ENCODE results near the gene STARD7.

STARD7 gene

GRCh38 chr2:96153991-96154431 is 54.6 kb downstream of the STARD7 start:
- no peak for TF ChIP-seq CTCF (conservative IDR thresholded peaks at IDR 0.05; ENCODE audit: control insufficient read depth, insufficient read depth, low read depth, low read length)
- no peak overlapping the region for H3K4me3 ChIP-seq (ENCODE audit: control insufficient read depth, low read depth, low read length)
- DNase-seq (ENCODE audit: low read depth), result no peak

GRCh38 chr2:96153291-96153713 is 55.3 kb downstream of the STARD7 start:
- no peak overlapping the region for H3K4me3 ChIP-seq (ENCODE audit: control insufficient read depth, low read depth, low read length)
- TF ChIP-seq CTCF (conservative IDR thresholded peaks at IDR 0.05; ENCODE audit: control insufficient read depth, insufficient read depth, low read depth, low read length), result no peak
- DNase-seq (ENCODE audit: low read depth), result no peak

GRCh38 chr2:96152304-96153161 is 56.1 kb downstream of the STARD7 start:
- H3K4me3 ChIP-seq (ENCODE audit: control insufficient read depth, low read depth, low read length), result no peak overlapping the region
- TF ChIP-seq CTCF (conservative IDR thresholded peaks at IDR 0.05; ENCODE audit: control insufficient read depth, insufficient read depth, low read depth, low read length), result no peak
- DNase-seq (ENCODE audit: low read depth), result no peak

- DNase-seq (ENCODE audit: low read depth), result no peak
- H3K4me3 ChIP-seq (ENCODE audit: control insufficient read depth, low read depth, low read length), result no peak overlapping the region
- TF ChIP-seq CTCF (conservative IDR thresholded peaks at IDR 0.05; ENCODE audit: control insufficient read depth, insufficient read depth, low read depth, low read length), result no peak
Measured at GRCh38 chr2:96151595-96152303, 56.9 kb downstream of the STARD7 start.

- no peak for TF ChIP-seq CTCF (conservative IDR thresholded peaks at IDR 0.05; ENCODE audit: control insufficient read depth, insufficient read depth, low read depth, low read length)
- no peak overlapping the region for H3K4me3 ChIP-seq (ENCODE audit: control insufficient read depth, low read depth, low read length)
- DNase-seq (ENCODE audit: low read depth), result no peak
Measured at GRCh38 chr2:96150791-96151594, 57.6 kb downstream of the STARD7 start.

- DNase-seq (ENCODE audit: low read depth), result no peak
Measured at GRCh38 chr2:96150007-96150640, 58.5 kb downstream of the STARD7 start.

More at GRCh38 chr2:96150007-96150640, 58.5 kb downstream of the STARD7 start:
- H3K4me3 ChIP-seq (ENCODE audit: control insufficient read depth, low read depth, low read length), result no peak overlapping the region
- TF ChIP-seq CTCF (conservative IDR thresholded peaks at IDR 0.05; ENCODE audit: control insufficient read depth, insufficient read depth, low read depth, low read length), result no peak
